Renal pelvis (tissue), 4 donors: ENCODE data around the gene CHIC2. TPM values are rescaled to one million over a fixed set of nuclear protein-coding genes. Genes with fewer than 3 reads are reported as not detected.
"Not testable (repeated sequence)": the region's sequence is repeated elsewhere in the genome, so short reads cannot be mapped to it uniquely, and the experiment has no call there.

Experiments
- DNase-seq: peaks from one replicate; pipeline ENCODE4 v3.0.0-alpha.2; 2013
- polyA plus RNA-seq, 3 donors: library from polyadenylated mRNA; unstranded; fragments of 120-200 nt; gene quantifications; one replicate each; pipeline ENCODE4 v1.2.1, GENCODE V29; 2013; ENCODE audit not compliant: insufficient read length in 3 of 3

CHIC2 gene
- polyA plus RNA-seq, 3 donors = 29.2 to 29.8 (median 29.7) TPM

- DNase-seq = peak; percentile 23
These were observed 578 bp downstream of the CHIC2 start for GRCh38 chr4:54063737-54064316.

GRCh38 chr4:54063229-54063628 lies 1.2 kb downstream of the CHIC2 start:
- peak; percentile 29 for DNase-seq

DNA sequence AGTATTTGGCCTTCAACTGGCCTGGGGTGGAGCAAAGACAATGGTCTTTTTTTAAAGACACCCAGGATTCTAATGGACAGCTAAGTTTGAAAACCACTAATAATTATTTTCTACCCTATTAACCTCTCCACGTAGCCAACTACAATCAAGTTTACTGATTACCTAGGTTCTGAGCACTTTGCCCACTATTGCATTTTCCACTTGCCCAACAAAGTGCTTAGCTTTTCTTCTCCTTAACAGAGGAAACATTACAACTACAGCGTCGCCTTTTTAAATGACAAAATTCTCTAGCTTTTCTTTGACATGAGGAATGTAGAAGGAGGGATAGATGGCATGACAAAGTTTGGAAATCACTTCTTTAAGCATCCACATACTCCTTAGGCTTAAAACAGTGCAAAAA lies 2.0 kb downstream of the CHIC2 start:
- DNase-seq = no peak

DNA sequence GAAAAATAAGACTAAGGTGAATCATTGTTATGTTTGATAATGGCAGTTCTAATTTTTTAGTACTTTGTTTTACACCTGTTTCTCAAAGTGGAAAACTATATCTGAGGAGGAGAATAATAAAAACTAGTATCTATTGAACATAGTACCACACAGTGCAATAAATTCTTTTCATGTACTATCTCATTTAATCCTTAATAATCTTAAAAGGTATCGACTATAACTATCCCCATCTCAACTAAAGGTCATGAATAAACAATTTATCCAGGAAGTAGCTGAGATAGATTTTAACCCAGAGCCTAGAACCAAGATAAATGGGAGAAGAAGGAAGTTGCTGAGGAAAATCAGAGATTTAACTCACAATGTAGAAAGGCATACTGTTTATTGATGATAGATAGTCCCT lies 2.5 kb downstream of the CHIC2 start:
- no peak for DNase-seq

- DNase-seq = no peak
These were observed 3.3 kb downstream of the CHIC2 start for GRCh38 chr4:54061067-54061466.

GRCh38 chr4:54060116-54060515 lies 4.3 kb downstream of the CHIC2 start:
- DNase-seq = no peak

GRCh38 chr4:54058171-54058570 lies 6.2 kb downstream of the CHIC2 start:
- DNase-seq = no peak

DNA sequence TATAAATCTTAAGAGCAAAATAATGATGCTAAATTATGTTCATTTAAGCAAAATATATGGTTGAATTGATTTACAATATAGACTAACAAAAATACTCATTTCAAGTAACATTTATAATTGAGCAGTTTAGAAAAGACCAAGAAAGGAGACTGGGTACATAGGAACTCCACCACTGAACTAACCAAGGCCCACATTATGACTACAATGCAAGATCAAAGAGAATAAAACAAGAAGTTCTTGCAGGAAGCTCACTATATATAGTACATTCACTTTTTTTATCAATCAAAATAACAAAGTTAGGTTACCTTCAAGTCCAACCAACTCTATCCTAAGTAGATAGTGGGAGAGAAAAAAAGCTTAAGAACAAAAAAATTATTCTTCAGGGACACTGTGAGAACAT lies 8.0 kb downstream of the CHIC2 start:
- DNase-seq = no peak

DNA sequence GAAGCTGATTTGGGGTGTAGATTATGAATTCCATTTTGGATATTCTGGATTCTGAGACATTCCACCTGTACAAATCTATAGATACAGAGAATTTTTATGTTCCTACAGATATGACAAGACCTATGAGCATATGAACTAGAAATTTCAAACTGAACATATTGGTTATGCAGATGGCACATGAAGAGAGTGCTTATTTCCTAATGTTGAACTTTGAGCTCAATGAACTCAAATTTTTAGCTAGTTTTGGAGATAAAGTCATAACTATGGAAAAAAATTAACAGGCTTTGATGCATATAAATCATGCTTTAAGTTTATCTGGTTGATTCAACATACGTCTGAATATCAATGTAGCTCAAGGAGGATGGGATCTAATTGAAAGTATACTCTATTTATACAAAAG lies 8.9 kb downstream of the CHIC2 start:
- DNase-seq = no peak

DNA sequence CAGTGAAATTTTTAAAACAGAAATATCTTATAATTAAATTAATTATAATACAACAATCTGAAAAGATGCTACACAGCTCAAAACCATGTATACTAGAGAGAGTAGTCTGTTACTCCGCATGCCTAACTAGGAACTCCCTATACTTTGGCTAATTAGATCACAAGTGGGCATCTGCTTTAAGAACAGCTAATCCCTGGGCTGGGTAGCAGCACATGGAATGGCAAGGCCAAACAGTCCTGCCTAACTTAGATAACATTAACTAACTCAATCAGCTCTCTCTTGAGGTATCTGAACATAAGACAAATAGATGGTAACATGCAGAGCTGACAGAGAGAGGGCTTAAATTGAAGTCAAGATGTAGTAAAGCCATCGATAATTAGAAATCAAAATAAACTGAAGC lies 9.9 kb downstream of the CHIC2 start:
- no peak for DNase-seq

DNA sequence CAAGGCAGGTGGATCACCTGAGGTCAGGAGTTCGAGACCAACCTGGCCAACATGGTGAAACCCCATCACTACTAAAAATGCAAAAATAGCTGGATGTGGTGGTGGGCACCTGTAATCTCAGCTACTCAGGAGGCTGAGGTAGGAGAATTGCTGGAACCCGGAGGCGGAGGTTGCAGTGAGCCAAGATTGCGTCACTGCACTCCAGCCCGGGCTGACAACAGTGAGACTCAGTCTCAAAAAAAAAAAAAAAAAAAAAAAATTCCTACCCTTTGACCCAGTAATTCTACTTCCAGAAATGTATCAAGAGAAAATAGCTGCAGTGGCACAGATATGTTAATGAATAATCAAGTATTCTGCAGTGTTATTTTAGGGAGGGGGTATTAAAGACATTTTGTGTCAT lies 11.1 kb downstream of the CHIC2 start:
- not testable (repeated sequence) for DNase-seq

GRCh38 chr4:54050214-54050904 lies 14.0 kb downstream of the CHIC2 start:
- no peak for DNase-seq

- not testable (repeated sequence) for DNase-seq
These were observed 20.8 kb downstream of the CHIC2 start for GRCh38 chr4:54043630-54044029.

DNA sequence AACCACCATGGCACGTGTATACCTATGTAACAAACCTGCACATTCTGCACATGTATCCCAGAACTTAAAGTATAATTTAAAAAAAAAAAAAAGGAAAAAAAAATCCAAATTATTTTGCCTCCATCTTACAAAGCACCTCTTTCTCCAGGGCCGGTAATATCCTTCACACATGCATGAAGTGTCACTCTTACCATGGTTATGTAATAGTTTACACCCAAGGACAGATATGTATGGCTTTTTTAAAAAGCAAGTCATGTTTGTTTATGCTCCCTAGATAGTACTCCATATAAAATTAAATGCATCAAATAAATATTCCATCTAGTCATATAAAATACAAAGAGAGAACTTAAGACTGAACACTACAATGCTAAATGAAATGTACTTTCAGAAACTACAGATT lies 22.5 kb downstream of the CHIC2 start:
- no peak for DNase-seq

- no peak for DNase-seq
These were observed 23.3 kb downstream of the CHIC2 start for GRCh38 chr4:54041100-54041499.

DNA sequence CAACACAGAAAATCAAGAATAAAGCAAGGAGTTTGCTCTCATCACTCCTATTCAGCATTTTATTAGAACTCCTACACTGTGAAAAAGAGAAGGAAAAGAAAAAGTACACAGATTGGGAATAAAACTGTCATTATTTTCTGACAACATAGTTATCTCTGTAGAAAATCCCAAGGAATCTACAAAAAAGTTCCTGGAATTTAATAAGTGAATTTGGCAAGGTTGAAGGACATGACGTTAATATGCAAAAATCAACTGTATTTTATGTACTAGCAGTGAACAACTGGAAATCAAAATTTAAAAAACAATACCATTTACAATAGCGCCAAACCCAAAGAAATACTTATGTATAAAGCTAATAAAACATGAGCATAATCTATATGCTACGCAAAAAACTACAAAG lies 26.3 kb downstream of the CHIC2 start:
- DNase-seq = no peak

- no peak for DNase-seq
These were observed 28.2 kb downstream of the CHIC2 start for GRCh38 chr4:54036184-54036583.

GRCh38 chr4:54032558-54033135 lies 31.8 kb downstream of the CHIC2 start:
- DNase-seq = no peak

DNA sequence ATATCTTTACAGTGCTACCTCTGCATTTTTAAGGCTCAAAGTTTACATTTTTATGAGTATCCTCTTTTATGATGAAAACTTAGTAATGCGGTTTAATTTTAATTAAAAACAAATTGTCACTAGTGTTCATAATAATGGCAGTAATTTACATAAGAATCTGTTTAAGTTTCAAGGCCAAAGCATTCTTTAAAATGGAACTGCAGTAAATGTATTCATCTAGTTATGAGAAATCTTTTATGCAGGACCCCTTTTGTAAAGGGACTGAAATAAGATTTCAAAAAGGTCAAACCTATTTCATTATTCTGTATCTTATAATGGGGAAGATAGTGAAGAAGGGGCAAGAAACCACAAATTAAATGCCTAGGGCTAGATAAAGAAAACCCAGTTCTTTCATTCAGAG lies 37.1 kb downstream of the CHIC2 start:
- DNase-seq = no peak

DNA sequence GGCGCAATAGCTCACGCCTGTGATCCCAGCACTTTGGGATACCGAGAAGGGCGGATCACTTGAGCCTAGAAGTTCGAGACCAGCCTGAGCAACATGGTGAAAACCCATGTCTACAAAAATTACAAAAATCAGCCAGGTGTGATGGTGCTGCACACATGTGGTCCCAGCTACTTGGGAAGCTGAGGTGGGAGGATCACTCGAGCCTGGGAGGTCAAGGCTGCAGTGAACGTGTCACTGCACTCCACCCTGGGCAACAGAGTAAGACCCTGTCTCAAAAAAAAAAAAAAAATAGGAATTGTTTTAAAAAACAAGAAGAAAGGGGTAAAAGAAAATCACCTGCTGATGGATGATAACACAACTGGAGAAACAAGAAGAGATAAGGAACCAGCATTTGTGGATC lies 38.8 kb downstream of the CHIC2 start:
- DNase-seq = no peak

GRCh38 chr4:54023019-54023418 lies 41.4 kb downstream of the CHIC2 start:
- DNase-seq = not testable (repeated sequence)

DNA sequence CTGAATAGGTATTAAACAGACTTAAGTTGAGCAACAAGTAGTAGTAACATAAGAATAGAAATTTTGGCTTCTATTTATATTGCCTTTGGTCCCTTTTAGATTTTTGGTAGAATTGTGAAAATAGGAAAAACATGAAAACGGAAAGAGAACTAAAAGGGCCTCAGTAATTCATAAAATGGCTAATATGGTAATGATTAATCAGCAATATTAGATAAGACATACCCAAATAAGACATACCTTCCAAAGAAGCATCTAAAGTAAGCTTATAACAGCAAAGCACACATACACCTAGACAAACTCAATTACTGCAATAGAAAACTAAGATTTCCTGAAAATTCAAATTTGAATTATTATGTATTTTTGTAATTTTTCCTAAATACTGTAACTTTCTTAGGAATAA lies 46.4 kb downstream of the CHIC2 start:
- DNase-seq = no peak

DNA sequence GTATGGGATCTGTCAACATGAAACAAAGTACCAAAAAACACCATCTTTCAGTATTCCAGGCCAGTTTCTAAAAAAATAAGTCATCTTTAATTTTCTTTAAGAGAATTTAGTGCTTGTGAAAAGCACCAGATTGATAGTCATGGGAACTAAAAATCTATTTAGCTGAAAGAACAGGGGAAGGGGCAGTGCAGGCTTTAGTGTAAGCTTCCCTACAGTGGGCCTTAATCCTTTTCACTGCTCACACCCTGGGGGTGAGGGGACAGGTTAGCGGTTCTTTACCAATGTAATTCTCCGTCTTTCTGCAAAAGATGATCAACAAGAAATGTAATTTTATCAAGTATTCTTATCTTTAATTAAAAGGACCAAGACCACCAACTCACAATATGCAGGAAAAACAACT lies 47.1 kb downstream of the CHIC2 start:
- no peak for DNase-seq

GRCh38 chr4:54016504-54016903 lies 47.9 kb downstream of the CHIC2 start:
- no peak for DNase-seq
